ENCODE data around the gene RAPGEFL1.

Gene RAPGEFL1

DNA sequence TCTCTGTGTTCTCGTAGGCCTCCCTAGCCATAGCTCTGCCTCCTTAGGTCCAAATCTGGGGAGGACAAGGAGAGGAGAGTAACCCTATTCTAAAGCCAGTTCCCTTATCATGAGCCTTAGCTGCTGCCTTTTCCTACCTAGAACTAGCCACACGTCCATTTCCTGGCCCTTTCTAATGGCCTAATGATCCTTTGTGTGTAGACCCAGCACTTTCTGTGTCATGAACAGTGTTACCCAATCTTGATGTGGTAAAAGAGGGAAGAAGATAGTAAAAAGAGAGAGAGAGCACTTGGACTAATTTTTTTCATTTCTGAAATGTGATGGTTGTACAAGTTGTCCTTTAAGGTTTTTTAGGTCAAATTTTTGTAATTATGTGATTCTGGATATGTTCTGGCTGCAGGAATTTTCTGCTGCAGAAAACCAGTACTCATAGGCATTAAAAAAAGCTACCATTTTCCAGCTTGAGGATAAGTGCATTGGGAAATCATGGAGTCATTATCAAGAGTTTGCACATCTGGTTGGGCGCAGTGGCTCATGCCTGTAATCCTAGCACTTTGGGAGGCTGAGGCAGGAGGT lies 18.7 kb upstream of the RAPGEFL1 start:
- no peak overlapping the region for H3K4me3 ChIP-seq (replicated peaks in 1 of 2; ENCODE audit: low read depth in 2 of 2, low read length in 2 of 2)
- TF ChIP-seq, protein P1, sequence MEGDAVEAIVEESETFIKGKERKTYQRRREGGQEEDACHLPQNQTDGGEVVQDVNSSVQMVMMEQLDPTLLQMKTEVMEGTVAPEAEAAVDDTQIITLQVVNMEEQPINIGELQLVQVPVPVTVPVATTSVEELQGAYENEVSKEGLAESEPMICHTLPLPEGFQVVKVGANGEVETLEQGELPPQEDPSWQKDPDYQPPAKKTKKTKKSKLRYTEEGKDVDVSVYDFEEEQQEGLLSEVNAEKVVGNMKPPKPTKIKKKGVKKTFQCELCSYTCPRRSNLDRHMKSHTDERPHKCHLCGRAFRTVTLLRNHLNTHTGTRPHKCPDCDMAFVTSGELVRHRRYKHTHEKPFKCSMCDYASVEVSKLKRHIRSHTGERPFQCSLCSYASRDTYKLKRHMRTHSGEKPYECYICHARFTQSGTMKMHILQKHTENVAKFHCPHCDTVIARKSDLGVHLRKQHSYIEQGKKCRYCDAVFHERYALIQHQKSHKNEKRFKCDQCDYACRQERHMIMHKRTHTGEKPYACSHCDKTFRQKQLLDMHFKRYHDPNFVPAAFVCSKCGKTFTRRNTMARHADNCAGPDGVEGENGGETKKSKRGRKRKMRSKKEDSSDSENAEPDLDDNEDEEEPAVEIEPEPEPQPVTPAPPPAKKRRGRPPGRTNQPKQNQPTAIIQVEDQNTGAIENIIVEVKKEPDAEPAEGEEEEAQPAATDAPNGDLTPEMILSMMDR (IDR thresholded peaks at IDR 0.05; ENCODE audit: low read depth, low read length), result no peak
- no peak for DNase-seq (ENCODE audit: low read depth in 2 of 2)

DNA sequence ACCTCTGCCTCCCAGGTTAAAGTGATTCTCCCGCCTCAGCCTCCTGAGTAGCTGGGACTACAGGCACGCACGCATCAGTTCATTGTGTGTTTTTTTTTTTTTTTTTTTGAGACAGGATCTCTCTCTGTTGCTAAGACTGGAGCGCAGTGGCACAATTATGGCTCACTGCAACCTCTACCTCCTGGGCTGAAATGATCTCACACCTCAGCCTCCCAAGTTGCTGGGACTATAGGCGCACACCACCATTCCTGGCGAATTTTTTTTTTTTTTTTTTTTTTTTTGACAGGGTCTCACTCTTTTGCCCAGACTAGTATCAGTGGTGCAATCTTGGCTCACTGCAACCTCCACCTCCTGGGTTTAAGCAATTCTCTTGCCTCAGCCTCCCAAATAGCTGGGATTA lies 17.8 kb upstream of the RAPGEFL1 start:
- TF ChIP-seq, protein P1 (IDR thresholded peaks at IDR 0.05; ENCODE audit: low read depth, low read length), result no peak
- no peak for DNase-seq (ENCODE audit: low read depth in 2 of 2)
- H3K4me3 ChIP-seq (replicated peaks in 1 of 2; ENCODE audit: low read depth in 2 of 2, low read length in 2 of 2), result no peak overlapping the region

DNA sequence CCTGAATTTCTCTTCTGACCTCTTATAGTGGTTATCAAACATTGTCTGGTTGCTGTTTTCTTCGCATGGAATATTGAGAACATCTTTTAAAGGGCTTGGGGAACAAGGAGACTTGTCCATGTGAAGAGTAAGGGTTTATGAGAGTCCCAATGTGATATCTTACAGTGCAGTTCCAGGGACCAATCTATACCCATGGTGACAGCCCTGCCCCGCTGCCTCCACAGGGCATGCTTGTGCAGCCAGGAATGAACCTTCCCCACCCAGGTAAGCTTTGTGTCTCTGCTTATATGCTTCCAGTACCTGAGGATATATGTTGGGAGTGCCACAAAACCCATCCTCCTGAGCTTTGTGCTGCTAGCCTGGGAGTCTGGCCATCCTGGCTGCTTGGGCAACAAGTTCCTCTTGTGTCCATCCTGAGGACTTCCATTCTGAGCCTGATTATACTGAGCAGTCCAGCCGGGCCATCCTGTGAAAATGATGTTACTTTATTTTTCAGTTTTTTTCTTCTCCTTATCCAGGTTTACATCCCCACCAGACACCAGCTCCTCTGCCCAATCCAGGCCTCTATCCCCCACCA lies 9.5 kb upstream of the RAPGEFL1 start:
- TF ChIP-seq, protein P1 (IDR thresholded peaks at IDR 0.05; ENCODE audit: low read depth, low read length), result no peak
- DNase-seq (ENCODE audit: low read depth in 2 of 2), result no peak
- no peak overlapping the region for H3K4me3 ChIP-seq (replicated peaks in 1 of 2; ENCODE audit: low read depth in 2 of 2, low read length in 2 of 2)

DNA sequence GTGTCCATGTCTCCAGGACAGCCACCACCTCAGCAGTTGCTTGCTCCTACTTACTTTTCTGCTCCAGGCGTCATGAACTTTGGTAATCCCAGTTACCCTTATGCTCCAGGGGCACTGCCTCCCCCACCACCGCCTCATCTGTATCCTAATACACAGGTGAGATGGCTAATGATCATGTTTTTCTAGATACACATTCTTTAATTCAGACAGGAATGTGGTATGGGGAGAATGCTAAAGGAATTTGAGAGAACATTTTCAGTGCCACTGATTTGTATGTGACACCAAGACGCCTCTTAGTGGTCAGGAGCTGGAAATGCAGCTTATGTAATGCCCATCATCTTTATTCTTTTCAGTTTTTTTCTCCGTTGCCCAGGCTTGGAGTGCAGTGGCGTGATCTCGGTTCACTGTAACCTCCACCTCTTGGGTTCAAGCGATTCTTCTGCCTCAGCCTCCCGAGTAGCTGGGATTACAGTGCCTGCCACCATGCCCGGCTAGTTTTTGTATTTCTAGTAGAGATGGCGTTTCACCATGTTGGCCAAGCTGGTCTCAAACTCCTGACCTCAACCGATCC lies 8.9 kb upstream of the RAPGEFL1 start:
- TF ChIP-seq, protein P1 (IDR thresholded peaks at IDR 0.05; ENCODE audit: low read depth, low read length), result peak; percentile 70
- DNase-seq (ENCODE audit: low read depth in 2 of 2), result peak; percentile 83 to 85
- no peak overlapping the region for H3K4me3 ChIP-seq (replicated peaks in 1 of 2; ENCODE audit: low read depth in 2 of 2, low read length in 2 of 2)

DNA sequence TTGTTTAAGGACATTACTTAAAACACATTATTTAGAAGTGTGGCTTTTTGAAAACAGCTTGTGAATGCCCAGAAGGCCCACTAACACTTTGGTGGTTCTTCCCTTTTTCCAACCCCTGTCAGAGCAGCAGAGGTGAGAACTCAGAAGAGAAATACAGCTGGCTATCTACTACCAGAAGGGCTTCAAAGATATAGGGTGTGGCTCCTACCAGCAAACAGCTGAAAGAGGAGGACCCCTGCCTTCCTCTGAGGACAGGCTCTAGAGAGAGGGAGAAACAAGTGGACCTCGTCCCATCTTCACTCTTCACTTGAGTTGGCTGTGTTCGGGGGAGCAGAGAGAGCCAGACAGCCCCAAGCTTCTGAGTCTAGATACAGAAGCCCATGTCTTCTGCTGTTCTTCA lies 6.9 kb upstream of the RAPGEFL1 start:
- TF ChIP-seq, protein P1 (IDR thresholded peaks at IDR 0.05; ENCODE audit: low read depth, low read length), result no peak
- no peak for DNase-seq (ENCODE audit: low read depth in 2 of 2)
- H3K4me3 ChIP-seq (replicated peaks in 1 of 2; ENCODE audit: low read depth in 2 of 2, low read length in 2 of 2), result no peak overlapping the region

DNA sequence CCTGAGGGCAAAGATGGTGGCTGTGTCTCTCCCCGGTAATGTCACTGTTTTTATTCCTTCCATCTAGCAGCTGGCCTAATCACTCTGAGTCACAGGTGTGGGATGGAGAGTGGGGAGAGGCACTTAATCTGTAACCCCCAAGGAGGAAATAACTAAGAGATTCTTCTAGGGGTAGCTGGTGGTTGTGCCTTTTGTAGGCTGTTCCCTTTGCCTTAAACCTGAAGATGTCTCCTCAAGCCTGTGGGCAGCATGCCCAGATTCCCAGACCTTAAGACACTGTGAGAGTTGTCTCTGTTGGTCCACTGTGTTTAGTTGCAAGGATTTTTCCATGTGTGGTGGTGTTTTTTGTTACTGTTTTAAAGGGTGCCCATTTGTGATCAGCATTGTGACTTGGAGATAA lies 5.5 kb upstream of the RAPGEFL1 start:
- DNase-seq (ENCODE audit: low read depth in 2 of 2), result no peak
- TF ChIP-seq, protein P1 (IDR thresholded peaks at IDR 0.05; ENCODE audit: low read depth, low read length), result no peak
- H3K4me3 ChIP-seq (replicated peaks in 1 of 2; ENCODE audit: low read depth in 2 of 2, low read length in 2 of 2), result no peak overlapping the region
